Ovary (tissue), 3 donors: Measurements from ENCODE around the gene GBF1.

Source experiments
- CTCF ChIP-seq, 3 donors: fragments of 450-650 bp in 2 of 3; fragments of 200-600 bp in 1 of 3; IDR thresholded peaks; one replicate each; pipeline versions ENCODE4 v1.5.1 to v1.8.0; 2016 to 2022; ENCODE audit warnings: antibody characterized with exemption in 3 of 3, mild to moderate bottlenecking in 1 of 3
- POLR2A ChIP-seq: fragments of 450-650 bp; IDR thresholded peaks from one replicate; pipeline ENCODE4 v1.6.1; 2017; ENCODE audit warnings: antibody characterized with exemption, mild to moderate bottlenecking, moderate library complexity
- donor health status: DM: no; HTN: no; CAD: no.

DNA sequence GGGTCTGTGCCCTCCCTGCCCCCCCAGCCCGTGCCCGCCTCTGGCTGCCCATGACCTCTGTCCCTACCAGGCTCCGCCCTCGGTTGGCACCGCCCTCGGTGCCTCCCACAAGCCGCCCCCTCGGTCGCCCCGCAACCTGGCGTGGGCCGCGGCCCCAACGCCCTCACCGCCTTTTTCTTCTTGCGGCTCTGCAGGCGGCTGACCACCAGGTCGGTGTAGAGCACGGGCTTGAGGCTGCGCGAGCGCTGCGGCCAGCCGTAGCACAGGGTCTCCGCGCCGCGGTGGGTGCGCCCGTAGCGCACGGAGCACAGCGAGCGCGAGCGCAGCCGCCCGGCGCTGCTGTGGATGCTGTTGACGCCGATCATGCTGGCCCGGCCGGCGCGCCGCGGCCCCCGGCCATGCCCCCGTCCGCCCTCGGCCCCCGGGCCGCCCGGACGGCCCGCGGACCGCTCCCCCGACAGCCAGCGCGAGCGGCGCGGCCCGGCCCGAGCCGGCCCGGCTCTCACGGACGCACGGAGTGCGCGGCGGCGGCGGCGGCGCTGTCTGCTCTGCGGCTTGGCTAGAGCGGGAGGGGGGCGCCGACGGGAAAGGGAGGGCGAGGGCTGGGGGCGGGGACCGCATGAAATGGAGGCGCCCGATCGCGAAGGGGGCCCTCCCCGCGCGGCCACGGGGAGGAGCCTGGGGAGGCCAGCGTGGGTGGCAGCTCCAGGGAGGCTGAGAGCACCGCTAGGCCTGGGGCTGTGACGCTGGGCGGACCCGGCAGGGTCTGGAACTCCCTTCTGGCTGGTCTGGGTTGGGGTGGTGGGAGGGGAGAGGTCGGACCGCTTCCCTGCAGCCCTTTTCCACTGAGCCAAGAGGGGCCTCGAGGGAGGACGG, 163.6 kb downstream of the GBF1 start:
- TF ChIP-seq CTCF (IDR thresholded peaks at IDR 0.05) (no peak), POLR2A (no peak)
